WTC11 (cell line): ENCODE measurements around the gene SHOC1.

ENCODE experiments used
- CTCF ChIP-seq: fragments of 200-600 bp; IDR thresholded peaks from 2 replicates; pipeline ENCODE4 v1.8.0; 2022; ENCODE audit warnings: antibody characterized with exemption
- ELF4 ChIP-seq: sonication (generic); formaldehyde crosslinking; IDR thresholded peaks from 2 replicates; pipeline ENCODE4 v1.8.1; 2022; ENCODE audit warnings: low read depth, mild to moderate bottlenecking, moderate library complexity, missing genetic modification reagents
- GABPB1 ChIP-seq: sonication (generic); formaldehyde crosslinking; IDR thresholded peaks from 2 replicates; pipeline ENCODE4 v1.8.1; 2023; ENCODE audit warnings: mild to moderate bottlenecking, missing genetic modification reagents
- NR1H2 ChIP-seq: sonication (generic); formaldehyde crosslinking; IDR thresholded peaks from 2 replicates; pipeline ENCODE4 v1.9.0; 2021; ENCODE audit warnings: mild to moderate bottlenecking, moderate library complexity, missing genetic modification reagents
- TEAD4 ChIP-seq: sonication (generic); formaldehyde crosslinking; IDR thresholded peaks from 2 replicates; pipeline ENCODE4 v1.8.0; 2022; ENCODE audit warnings: mild to moderate bottlenecking, missing genetic modification reagents
- TF ChIP-seq, protein P1 (sequence below): sonication (generic); formaldehyde crosslinking; IDR thresholded peaks from 2 replicates; pipeline ENCODE4 v1.8.1; 2022; ENCODE audit warnings: low read depth, mild to moderate bottlenecking, moderate library complexity, missing genetic modification reagents, borderline replicate concordance
- TF ChIP-seq, protein P2 (sequence below): sonication (generic); formaldehyde crosslinking; IDR thresholded peaks from 2 replicates; pipeline ENCODE4 v1.8.1; 2023; ENCODE audit warnings: mild to moderate bottlenecking, missing genetic modification reagents, borderline replicate concordance

GRCh38 chr9:111783424-111783823 is 11.3 kb downstream of the SHOC1 start:
- TF ChIP-seq TEAD4 (no peak), GABPB1 (CRISPR knock-in tag) (no peak), CTCF (no peak), ELF4 (CRISPR knock-in tag) (no peak), NR1H2 (CRISPR knock-in tag) (no peak)
- TF ChIP-seq, protein P1, sequence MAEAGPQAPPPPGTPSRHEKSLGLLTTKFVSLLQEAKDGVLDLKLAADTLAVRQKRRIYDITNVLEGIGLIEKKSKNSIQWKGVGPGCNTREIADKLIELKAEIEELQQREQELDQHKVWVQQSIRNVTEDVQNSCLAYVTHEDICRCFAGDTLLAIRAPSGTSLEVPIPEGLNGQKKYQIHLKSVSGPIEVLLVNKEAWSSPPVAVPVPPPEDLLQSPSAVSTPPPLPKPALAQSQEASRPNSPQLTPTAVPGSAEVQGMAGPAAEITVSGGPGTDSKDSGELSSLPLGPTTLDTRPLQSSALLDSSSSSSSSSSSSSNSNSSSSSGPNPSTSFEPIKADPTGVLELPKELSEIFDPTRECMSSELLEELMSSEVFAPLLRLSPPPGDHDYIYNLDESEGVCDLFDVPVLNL (CRISPR knock-in tag): no peak
- TF ChIP-seq, protein P2, sequence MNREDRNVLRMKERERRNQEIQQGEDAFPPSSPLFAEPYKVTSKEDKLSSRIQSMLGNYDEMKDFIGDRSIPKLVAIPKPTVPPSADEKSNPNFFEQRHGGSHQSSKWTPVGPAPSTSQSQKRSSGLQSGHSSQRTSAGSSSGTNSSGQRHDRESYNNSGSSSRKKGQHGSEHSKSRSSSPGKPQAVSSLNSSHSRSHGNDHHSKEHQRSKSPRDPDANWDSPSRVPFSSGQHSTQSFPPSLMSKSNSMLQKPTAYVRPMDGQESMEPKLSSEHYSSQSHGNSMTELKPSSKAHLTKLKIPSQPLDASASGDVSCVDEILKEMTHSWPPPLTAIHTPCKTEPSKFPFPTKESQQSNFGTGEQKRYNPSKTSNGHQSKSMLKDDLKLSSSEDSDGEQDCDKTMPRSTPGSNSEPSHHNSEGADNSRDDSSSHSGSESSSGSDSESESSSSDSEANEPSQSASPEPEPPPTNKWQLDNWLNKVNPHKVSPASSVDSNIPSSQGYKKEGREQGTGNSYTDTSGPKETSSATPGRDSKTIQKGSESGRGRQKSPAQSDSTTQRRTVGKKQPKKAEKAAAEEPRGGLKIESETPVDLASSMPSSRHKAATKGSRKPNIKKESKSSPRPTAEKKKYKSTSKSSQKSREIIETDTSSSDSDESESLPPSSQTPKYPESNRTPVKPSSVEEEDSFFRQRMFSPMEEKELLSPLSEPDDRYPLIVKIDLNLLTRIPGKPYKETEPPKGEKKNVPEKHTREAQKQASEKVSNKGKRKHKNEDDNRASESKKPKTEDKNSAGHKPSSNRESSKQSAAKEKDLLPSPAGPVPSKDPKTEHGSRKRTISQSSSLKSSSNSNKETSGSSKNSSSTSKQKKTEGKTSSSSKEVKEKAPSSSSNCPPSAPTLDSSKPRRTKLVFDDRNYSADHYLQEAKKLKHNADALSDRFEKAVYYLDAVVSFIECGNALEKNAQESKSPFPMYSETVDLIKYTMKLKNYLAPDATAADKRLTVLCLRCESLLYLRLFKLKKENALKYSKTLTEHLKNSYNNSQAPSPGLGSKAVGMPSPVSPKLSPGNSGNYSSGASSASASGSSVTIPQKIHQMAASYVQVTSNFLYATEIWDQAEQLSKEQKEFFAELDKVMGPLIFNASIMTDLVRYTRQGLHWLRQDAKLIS: no peak
